ENCODE results near the gene MGAT3. TPM values are rescaled to one million over a fixed set of nuclear protein-coding genes. Genes with fewer than 3 reads are reported as not detected.

MGAT3 gene
- total RNA-seq, 1 experiment from 2014 or later: 0.20 TPM

DNA sequence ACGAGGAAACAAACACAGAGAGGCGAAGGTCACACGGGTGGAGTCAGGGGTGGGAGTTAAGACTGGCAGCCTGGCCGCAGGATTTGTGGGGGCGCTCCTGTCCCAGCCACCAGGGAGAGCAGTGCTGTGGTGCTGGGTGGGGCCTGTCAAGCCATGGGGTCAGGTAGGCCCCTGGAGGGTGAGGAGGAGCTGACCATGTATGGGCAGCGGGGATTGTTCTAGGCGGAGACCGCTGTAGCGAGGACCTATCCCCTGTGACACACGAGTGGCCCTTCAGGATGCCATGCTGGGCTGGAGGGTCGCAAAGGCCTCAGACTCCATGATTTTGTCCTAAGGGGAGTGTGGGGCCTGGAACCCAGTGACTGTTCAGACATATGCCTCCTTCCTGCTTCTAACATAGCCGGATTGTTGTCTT, 77.3 kb downstream of the MGAT3 start (continued):
- TF ChIP-seq, protein P1, sequence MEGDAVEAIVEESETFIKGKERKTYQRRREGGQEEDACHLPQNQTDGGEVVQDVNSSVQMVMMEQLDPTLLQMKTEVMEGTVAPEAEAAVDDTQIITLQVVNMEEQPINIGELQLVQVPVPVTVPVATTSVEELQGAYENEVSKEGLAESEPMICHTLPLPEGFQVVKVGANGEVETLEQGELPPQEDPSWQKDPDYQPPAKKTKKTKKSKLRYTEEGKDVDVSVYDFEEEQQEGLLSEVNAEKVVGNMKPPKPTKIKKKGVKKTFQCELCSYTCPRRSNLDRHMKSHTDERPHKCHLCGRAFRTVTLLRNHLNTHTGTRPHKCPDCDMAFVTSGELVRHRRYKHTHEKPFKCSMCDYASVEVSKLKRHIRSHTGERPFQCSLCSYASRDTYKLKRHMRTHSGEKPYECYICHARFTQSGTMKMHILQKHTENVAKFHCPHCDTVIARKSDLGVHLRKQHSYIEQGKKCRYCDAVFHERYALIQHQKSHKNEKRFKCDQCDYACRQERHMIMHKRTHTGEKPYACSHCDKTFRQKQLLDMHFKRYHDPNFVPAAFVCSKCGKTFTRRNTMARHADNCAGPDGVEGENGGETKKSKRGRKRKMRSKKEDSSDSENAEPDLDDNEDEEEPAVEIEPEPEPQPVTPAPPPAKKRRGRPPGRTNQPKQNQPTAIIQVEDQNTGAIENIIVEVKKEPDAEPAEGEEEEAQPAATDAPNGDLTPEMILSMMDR (IDR thresholded peaks at IDR 0.05 in 2 of 3, conservative IDR thresholded peaks at IDR 0.05 in 1 of 3; ENCODE audit: borderline replicate concordance in 1 of 3, insufficient read depth in 1 of 3, low read depth in 2 of 3, low read length in 2 of 3): no peak
- TF ChIP-seq TCF7L2 (IDR thresholded peaks at IDR 0.05; ENCODE audit: borderline replicate concordance, extremely low read depth, insufficient read depth, insufficient read length): no peak
- TF ChIP-seq, protein P2, sequence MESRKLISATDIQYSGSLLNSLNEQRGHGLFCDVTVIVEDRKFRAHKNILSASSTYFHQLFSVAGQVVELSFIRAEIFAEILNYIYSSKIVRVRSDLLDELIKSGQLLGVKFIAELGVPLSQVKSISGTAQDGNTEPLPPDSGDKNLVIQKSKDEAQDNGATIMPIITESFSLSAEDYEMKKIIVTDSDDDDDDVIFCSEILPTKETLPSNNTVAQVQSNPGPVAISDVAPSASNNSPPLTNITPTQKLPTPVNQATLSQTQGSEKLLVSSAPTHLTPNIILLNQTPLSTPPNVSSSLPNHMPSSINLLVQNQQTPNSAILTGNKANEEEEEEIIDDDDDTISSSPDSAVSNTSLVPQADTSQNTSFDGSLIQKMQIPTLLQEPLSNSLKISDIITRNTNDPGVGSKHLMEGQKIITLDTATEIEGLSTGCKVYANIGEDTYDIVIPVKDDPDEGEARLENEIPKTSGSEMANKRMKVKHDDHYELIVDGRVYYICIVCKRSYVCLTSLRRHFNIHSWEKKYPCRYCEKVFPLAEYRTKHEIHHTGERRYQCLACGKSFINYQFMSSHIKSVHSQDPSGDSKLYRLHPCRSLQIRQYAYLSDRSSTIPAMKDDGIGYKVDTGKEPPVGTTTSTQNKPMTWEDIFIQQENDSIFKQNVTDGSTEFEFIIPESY (IDR thresholded peaks at IDR 0.05; ENCODE audit: extremely low read depth, insufficient replicate concordance, low read length): no peak
- TF ChIP-seq, protein P3, sequence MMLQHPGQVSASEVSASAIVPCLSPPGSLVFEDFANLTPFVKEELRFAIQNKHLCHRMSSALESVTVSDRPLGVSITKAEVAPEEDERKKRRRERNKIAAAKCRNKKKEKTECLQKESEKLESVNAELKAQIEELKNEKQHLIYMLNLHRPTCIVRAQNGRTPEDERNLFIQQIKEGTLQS (IDR thresholded peaks at IDR 0.05): no peak
- TF ChIP-seq POLR2A (IDR thresholded peaks at IDR 0.05; ENCODE audit: borderline replicate concordance, extremely low read depth, insufficient read depth, insufficient read length): no peak
- TF ChIP-seq, protein P4, sequence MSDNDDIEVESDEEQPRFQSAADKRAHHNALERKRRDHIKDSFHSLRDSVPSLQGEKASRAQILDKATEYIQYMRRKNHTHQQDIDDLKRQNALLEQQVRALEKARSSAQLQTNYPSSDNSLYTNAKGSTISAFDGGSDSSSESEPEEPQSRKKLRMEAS (IDR thresholded peaks at IDR 0.05): no peak
- TF ChIP-seq EGR1 (IDR thresholded peaks at IDR 0.05; ENCODE audit: low read depth): no peak
- TF ChIP-seq ZNF274 (IDR thresholded peaks at IDR 0.05; ENCODE audit: low read depth, low read length): no peak
- TF ChIP-seq FOSL1 (IDR thresholded peaks at IDR 0.05; ENCODE audit: low read depth): no peak
- no peak for TF ChIP-seq ZFX (IDR thresholded peaks at IDR 0.05)
- no peak for TF ChIP-seq JUND (IDR thresholded peaks at IDR 0.05)
- no peak for TF ChIP-seq CBX3 (IDR thresholded peaks at IDR 0.05; ENCODE audit: low read depth)

All from HCT116 (cell line).